Muscle layer of colon (tissue), 2 donors: Measurements from ENCODE around the gene SCRN1.

Source experiments
- H3K27ac ChIP-seq: one replicate; pipeline ENCODE4 v1.7.0; 2013; ENCODE audit warnings: low read depth, mild to moderate bottlenecking, low read length, moderate library complexity
- H3K27me3 ChIP-seq, 2 donors: one replicate each; pipeline ENCODE4 v1.7.0; 2013; ENCODE audit warnings: low read length in 2 of 2, mild to moderate bottlenecking in 2 of 2; ENCODE audit not compliant: insufficient read depth in 2 of 2, control insufficient read depth in 1 of 2
- H3K36me3 ChIP-seq: one replicate; pipeline ENCODE4 v1.7.0; 2013; ENCODE audit warnings: mild to moderate bottlenecking, low read length; ENCODE audit not compliant: insufficient read depth
- H3K4me1 ChIP-seq: one replicate; pipeline ENCODE4 v1.7.0; 2013; ENCODE audit warnings: mild to moderate bottlenecking, low read length; ENCODE audit not compliant: insufficient read depth
- H3K4me3 ChIP-seq, 2 donors: one replicate each; pipeline ENCODE4 v1.7.0; 2013; ENCODE audit warnings: low read length in 2 of 2, low read depth in 1 of 2, mild to moderate bottlenecking in 1 of 2, moderate library complexity in 1 of 2
- H3K9ac ChIP-seq: one replicate; pipeline ENCODE4 v1.7.0; 2013; ENCODE audit warnings: low read length
- H3K9me3 ChIP-seq: one replicate; pipeline ENCODE4 v1.7.0; 2013; ENCODE audit warnings: mild to moderate bottlenecking, low read length
- donor health status: abdominal sarcoma.
- donor health status: Adenocarcinoma of cecum.

The SCRN1 gene

GRCh38 chr7:29946428-29947186 lies 43.0 kb downstream of the SCRN1 start:
- Histone ChIP-seq H3K36me3 (peaks cover 38% of the 10 kb centered on the region), H3K27me3 (no peaks in the 10 kb centered on the region), H3K27ac (no peak overlapping the region), H3K4me3 (no peak overlapping the region), H3K9ac (no peak overlapping the region), H3K4me1 (no peaks in the 10 kb centered on the region), H3K9me3 (no peaks in the 10 kb centered on the region)

GRCh38 chr7:29945259-29945809 lies 44.3 kb downstream of the SCRN1 start:
- no peak overlapping the region for H3K4me3 ChIP-seq
- no peak overlapping the region for H3K9ac ChIP-seq
- H3K27ac ChIP-seq, result no peak overlapping the region
- no peaks in the 10 kb centered on the region for H3K4me1 ChIP-seq
- peaks cover 38% of the 10 kb centered on the region for H3K36me3 ChIP-seq
- no peaks in the 10 kb centered on the region for H3K9me3 ChIP-seq
- no peaks in the 10 kb centered on the region for H3K27me3 ChIP-seq

GRCh38 chr7:29940199-29940598 lies 49.4 kb downstream of the SCRN1 start:
- no peaks in the 10 kb centered on the region for H3K9me3 ChIP-seq
- H3K27ac ChIP-seq, result no peak overlapping the region
- no peaks in the 10 kb centered on the region for H3K4me1 ChIP-seq
- no peak overlapping the region for H3K9ac ChIP-seq
- H3K27me3 ChIP-seq, result no peaks in the 10 kb centered on the region
- H3K36me3 ChIP-seq, result peaks cover 70% of the 10 kb centered on the region
- H3K4me3 ChIP-seq, result no peak overlapping the region

GRCh38 chr7:29937132-29937531 lies 52.5 kb downstream of the SCRN1 start:
- no peaks in the 10 kb centered on the region for H3K27me3 ChIP-seq
- no peak overlapping the region for H3K4me3 ChIP-seq
- H3K36me3 ChIP-seq, result peaks cover 61% of the 10 kb centered on the region
- H3K4me1 ChIP-seq, result no peaks in the 10 kb centered on the region
- H3K9ac ChIP-seq, result no peak overlapping the region
- H3K27ac ChIP-seq, result no peak overlapping the region
- no peaks in the 10 kb centered on the region for H3K9me3 ChIP-seq

GRCh38 chr7:29935111-29935510 lies 54.5 kb downstream of the SCRN1 start:
- no peak overlapping the region for H3K4me3 ChIP-seq
- H3K9ac ChIP-seq, result no peak overlapping the region
- peaks cover 58% of the 10 kb centered on the region for H3K36me3 ChIP-seq
- H3K4me1 ChIP-seq, result no peaks in the 10 kb centered on the region
- H3K9me3 ChIP-seq, result no peaks in the 10 kb centered on the region
- no peak overlapping the region for H3K27ac ChIP-seq
- no peaks in the 10 kb centered on the region for H3K27me3 ChIP-seq

- Histone ChIP-seq H3K4me1 (no peaks in the 10 kb centered on the region), H3K9me3 (no peaks in the 10 kb centered on the region), H3K36me3 (peaks cover 27% of the 10 kb centered on the region), H3K4me3 (no peak overlapping the region), H3K27ac (no peak overlapping the region), H3K27me3 (no peaks in the 10 kb centered on the region), H3K9ac (no peak overlapping the region)
These were observed 60.4 kb downstream of the SCRN1 start for GRCh38 chr7:29929018-29929807.

GRCh38 chr7:29926741-29927140 lies 62.9 kb downstream of the SCRN1 start:
- Histone ChIP-seq H3K9me3 (no peaks in the 10 kb centered on the region), H3K4me1 (no peaks in the 10 kb centered on the region), H3K4me3 (no peak overlapping the region), H3K27ac (no peak overlapping the region), H3K27me3 (no peaks in the 10 kb centered on the region), H3K36me3 (peaks cover 49% of the 10 kb centered on the region), H3K9ac (no peak overlapping the region)

- Histone ChIP-seq H3K36me3 (peaks cover 50% of the 10 kb centered on the region), H3K9ac (no peak overlapping the region), H3K4me3 (no peak overlapping the region), H3K27ac (no peak overlapping the region), H3K9me3 (no peaks in the 10 kb centered on the region), H3K4me1 (no peaks in the 10 kb centered on the region), H3K27me3 (no peaks in the 10 kb centered on the region)
These were observed 63.4 kb downstream of the SCRN1 start for GRCh38 chr7:29926216-29926615.

- no peak overlapping the region for H3K4me3 ChIP-seq
- no peak overlapping the region for H3K9ac ChIP-seq
- H3K27ac ChIP-seq, result no peak overlapping the region
- H3K4me1 ChIP-seq, result no peaks in the 10 kb centered on the region
- H3K27me3 ChIP-seq, result no peaks in the 10 kb centered on the region
- H3K36me3 ChIP-seq, result peaks cover 43% of the 10 kb centered on the region
- no peaks in the 10 kb centered on the region for H3K9me3 ChIP-seq
These were observed 64.9 kb downstream of the SCRN1 start for GRCh38 chr7:29924684-29925083.

- no peak overlapping the region for H3K9ac ChIP-seq
- H3K4me3 ChIP-seq, result no peak overlapping the region
- H3K36me3 ChIP-seq, result peaks cover 43% of the 10 kb centered on the region
- H3K27ac ChIP-seq, result no peak overlapping the region
- no peaks in the 10 kb centered on the region for H3K9me3 ChIP-seq
- no peaks in the 10 kb centered on the region for H3K27me3 ChIP-seq
- no peaks in the 10 kb centered on the region for H3K4me1 ChIP-seq
These were observed 65.6 kb downstream of the SCRN1 start for GRCh38 chr7:29924006-29924405.

GRCh38 chr7:29922921-29923700 lies 66.5 kb downstream of the SCRN1 start:
- Histone ChIP-seq H3K4me1 (no peaks in the 10 kb centered on the region), H3K4me3 (no peak overlapping the region), H3K27ac (no peak overlapping the region), H3K9me3 (no peaks in the 10 kb centered on the region), H3K9ac (no peak overlapping the region), H3K27me3 (no peaks in the 10 kb centered on the region), H3K36me3 (peaks cover 43% of the 10 kb centered on the region)
